ENCODE data around the gene KDM7A. TPM values are rescaled to one million over a fixed set of nuclear protein-coding genes. Genes with fewer than 3 reads are reported as not detected.

KDM7A gene
- total and polyA plus RNA-seq, 2 experiments from 2014 or later, result 0.75 to 7.0 TPM

DNA sequence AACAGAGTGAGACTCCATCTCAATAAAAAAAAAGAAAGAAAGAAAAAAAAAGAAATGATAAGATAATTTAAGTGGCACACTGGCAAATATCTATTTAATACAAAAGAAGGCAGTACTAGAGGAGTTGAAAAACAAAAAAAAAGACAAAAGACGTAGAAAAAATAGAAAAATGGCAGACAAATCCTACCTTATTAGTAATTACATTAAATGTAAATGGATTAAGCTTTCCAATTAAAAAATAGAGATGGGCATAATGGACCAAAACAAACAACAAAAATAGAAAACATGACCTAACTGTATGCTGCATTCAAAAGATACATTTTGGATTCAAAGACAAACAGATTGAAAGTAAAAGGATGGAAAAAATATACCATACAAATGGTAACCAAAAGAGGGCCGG, 108.8 kb downstream of the KDM7A start:
- Histone ChIP-seq H3K36me3 (replicated peaks; ENCODE audit: insufficient read depth, low read depth) (no peaks in the 10 kb centered on the region), H3K9me2 (replicated peaks; ENCODE audit: insufficient read depth) (no peaks in the 10 kb centered on the region), H3K27ac (no peak overlapping the region), H3K9me3 (ENCODE audit: low read depth) (no peaks in the 10 kb centered on the region), H4K20me1 (ENCODE audit: insufficient read depth, poor library complexity, severe bottlenecking) (no peaks in the 10 kb centered on the region), H3K4me2 (no peak overlapping the region), H3K4me3 (no peak overlapping the region), H3K27me3 (no peaks in the 10 kb centered on the region), H2AFZ (no peak overlapping the region), H3K79me2 (no peaks in the 10 kb centered on the region), H3K4me1 (ENCODE audit: insufficient read depth) (no peaks in the 10 kb centered on the region)
- TF ChIP-seq EZH2phosphoT487 (IDR thresholded peaks at IDR 0.05; ENCODE audit: low read depth, severe bottlenecking, unreplicated experiment) (no peak), EZH2 (IDR thresholded peaks at IDR 0.05; ENCODE audit: borderline replicate concordance) (no peak), CTCF (IDR thresholded peaks at IDR 0.05; ENCODE audit: poor library complexity) (no peak)
- WGBS (ENCODE audit: low lambda C conversion rate, missing lambda C conversion rate), result 66% methylated on average over 2 of the region's 2 CpGs
- DNase-seq (ENCODE audit: low spot score), result no peak

- no peak for DNase-seq (ENCODE audit: low spot score)
- TF ChIP-seq EZH2phosphoT487 (IDR thresholded peaks at IDR 0.05; ENCODE audit: low read depth, severe bottlenecking, unreplicated experiment), result no peak
- TF ChIP-seq EZH2 (IDR thresholded peaks at IDR 0.05; ENCODE audit: borderline replicate concordance), result no peak
- no peak for TF ChIP-seq CTCF (IDR thresholded peaks at IDR 0.05; ENCODE audit: poor library complexity)
These were observed 109.7 kb downstream of the KDM7A start for GRCh38 chr7:140067052-140067451.

GRCh38 chr7:140062528-140063299, 114.1 kb downstream of the KDM7A start, which contains the start of gene PARP12:
PARP12 (minus strand) TSS chr7:140062951; CDS start chr7:140062847, 104 bp downstream.
- 2% methylated on average over 71 of the region's 106 CpGs for WGBS (ENCODE audit: low lambda C conversion rate, missing lambda C conversion rate)
- no peaks in the 10 kb centered on the region for H4K20me1 ChIP-seq (ENCODE audit: insufficient read depth, poor library complexity, severe bottlenecking)
- TF ChIP-seq EZH2 (IDR thresholded peaks at IDR 0.05; ENCODE audit: borderline replicate concordance) (no peak), CTCF (IDR thresholded peaks at IDR 0.05; ENCODE audit: poor library complexity) (no peak), EZH2phosphoT487 (IDR thresholded peaks at IDR 0.05; ENCODE audit: low read depth, severe bottlenecking, unreplicated experiment) (no peak)
- H3K4me2 ChIP-seq, result peak within 1 kb of the TSS; percentile 97
- H3K36me3 ChIP-seq (replicated peaks; ENCODE audit: insufficient read depth, low read depth), result no peaks in the 10 kb centered on the region
- no peaks in the 10 kb centered on the region for H3K27me3 ChIP-seq
- H2AFZ ChIP-seq, result peak within 1 kb of the TSS; percentile 88
- no peaks in the 10 kb centered on the region for H3K9me2 ChIP-seq (replicated peaks; ENCODE audit: insufficient read depth)
- peaks cover 25% of the 10 kb centered on the region for H3K4me1 ChIP-seq (ENCODE audit: insufficient read depth)
- peak within 1 kb of the TSS; percentile 97 for H3K27ac ChIP-seq
- peak within 1 kb of the TSS; percentile 79 for H3K4me3 ChIP-seq
- no peaks in the 10 kb centered on the region for H3K9me3 ChIP-seq (ENCODE audit: low read depth)
- H3K79me2 ChIP-seq, result peaks cover 20% of the 10 kb centered on the region
- peak; percentile 92 for DNase-seq (ENCODE audit: low spot score)

More at GRCh38 chr7:140067052-140067451, 109.7 kb downstream of the KDM7A start:
- Histone ChIP-seq H3K36me3 (replicated peaks; ENCODE audit: insufficient read depth, low read depth) (no peaks in the 10 kb centered on the region), H3K4me1 (ENCODE audit: insufficient read depth) (peaks cover 2% of the 10 kb centered on the region), H3K4me2 (no peak overlapping the region), H3K27ac (no peak overlapping the region), H2AFZ (no peak overlapping the region), H3K9me2 (replicated peaks; ENCODE audit: insufficient read depth) (no peaks in the 10 kb centered on the region), H3K27me3 (no peaks in the 10 kb centered on the region), H3K9me3 (ENCODE audit: low read depth) (no peaks in the 10 kb centered on the region), H4K20me1 (ENCODE audit: insufficient read depth, poor library complexity, severe bottlenecking) (no peaks in the 10 kb centered on the region), H3K79me2 (no peaks in the 10 kb centered on the region), H3K4me3 (no peak overlapping the region)
- 46% methylated on average over 2 of the region's 2 CpGs for WGBS (ENCODE audit: low lambda C conversion rate, missing lambda C conversion rate)

Data from hepatocyte (in vitro differentiated cells).